Measurements from ENCODE around the gene ANXA4. TPM values are rescaled to one million over a fixed set of nuclear protein-coding genes. Genes with fewer than 3 reads are reported as not detected.
A peak's percentile ranks its signal among the peaks of the same experiment; 100 is the strongest.

ANXA4 gene
- total RNA-seq, 4 donors from 2014 or later = 72.0 to 101 (median 82.5) TPM

DNA sequence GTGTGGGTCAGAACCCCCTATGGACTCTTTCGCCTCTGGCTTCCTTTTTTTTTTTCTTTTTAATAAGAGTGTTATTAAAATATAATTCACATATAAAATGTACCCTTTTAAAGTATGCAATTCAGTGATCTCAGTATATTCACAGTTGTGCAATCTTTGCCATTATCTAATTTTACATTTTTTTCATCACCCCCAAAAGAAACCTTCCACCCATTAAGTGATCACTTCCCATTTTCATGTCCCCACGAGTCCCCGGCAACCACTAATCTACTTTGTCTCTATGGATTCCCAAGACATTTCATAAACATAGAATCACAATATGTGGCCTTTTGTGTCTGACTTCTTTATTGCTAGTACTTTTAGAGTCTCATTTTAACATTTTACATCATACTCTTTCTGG lies 38.7 kb upstream of the ANXA4 start:
- Histone ChIP-seq H3K4me3 (replicated peaks in 1 of 3) (no peak overlapping the region), H3K27ac (no peak overlapping the region), H3K9me3 (no peaks in the 10 kb centered on the region), H3K27me3 (no peaks in the 10 kb centered on the region), H3K36me3 (no peaks in the 10 kb centered on the region), H3K4me1 (no peaks in the 10 kb centered on the region)
- no peak for TF ChIP-seq POLR2A (IDR thresholded peaks at IDR 0.05)
- TF ChIP-seq, protein P1, sequence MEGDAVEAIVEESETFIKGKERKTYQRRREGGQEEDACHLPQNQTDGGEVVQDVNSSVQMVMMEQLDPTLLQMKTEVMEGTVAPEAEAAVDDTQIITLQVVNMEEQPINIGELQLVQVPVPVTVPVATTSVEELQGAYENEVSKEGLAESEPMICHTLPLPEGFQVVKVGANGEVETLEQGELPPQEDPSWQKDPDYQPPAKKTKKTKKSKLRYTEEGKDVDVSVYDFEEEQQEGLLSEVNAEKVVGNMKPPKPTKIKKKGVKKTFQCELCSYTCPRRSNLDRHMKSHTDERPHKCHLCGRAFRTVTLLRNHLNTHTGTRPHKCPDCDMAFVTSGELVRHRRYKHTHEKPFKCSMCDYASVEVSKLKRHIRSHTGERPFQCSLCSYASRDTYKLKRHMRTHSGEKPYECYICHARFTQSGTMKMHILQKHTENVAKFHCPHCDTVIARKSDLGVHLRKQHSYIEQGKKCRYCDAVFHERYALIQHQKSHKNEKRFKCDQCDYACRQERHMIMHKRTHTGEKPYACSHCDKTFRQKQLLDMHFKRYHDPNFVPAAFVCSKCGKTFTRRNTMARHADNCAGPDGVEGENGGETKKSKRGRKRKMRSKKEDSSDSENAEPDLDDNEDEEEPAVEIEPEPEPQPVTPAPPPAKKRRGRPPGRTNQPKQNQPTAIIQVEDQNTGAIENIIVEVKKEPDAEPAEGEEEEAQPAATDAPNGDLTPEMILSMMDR (IDR thresholded peaks at IDR 0.05) = no peak
- 76 to 88% methylated on average over 3 of the region's 3 CpGs for WGBS, 2 donors
- no peak for DNase-seq
- intact Hi-C loops (cut with DNase I) = no loop called here

DNA sequence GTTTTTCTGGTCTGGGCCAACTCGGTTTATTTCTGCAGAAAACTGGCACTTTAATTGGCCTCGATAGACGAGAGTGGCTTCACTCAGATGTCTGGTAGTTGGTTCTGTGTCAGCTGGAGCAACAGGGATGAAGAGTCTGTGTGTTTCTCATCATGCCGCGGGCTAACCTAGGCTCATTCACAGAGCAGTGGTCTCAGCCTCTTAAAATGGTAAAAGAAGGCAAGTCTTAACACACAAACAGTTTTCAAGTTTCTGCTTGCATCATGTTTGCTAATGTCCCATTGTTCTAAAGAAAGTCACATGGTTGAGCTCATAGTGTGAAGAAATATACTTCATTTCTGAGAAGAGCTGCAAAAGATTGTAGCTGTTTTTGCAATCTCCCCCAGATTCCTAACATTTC lies 37.5 kb upstream of the ANXA4 start:
- DNase-seq = no peak
- no peaks in the 10 kb centered on the region for H3K36me3 ChIP-seq
- WGBS, 2 donors = 90% methylated on average over 5 of the region's 5 CpGs
- H3K27me3 ChIP-seq = no peaks in the 10 kb centered on the region
- H3K4me3 ChIP-seq (replicated peaks in 1 of 3) = no peak overlapping the region
- H3K4me1 ChIP-seq = peaks cover 3 to 6% of the 10 kb centered on the region in 2 donors
- H3K27ac ChIP-seq = no peak overlapping the region
- no peaks in the 10 kb centered on the region for H3K9me3 ChIP-seq
- intact Hi-C loops (cut with DNase I) = no loop called here
- TF ChIP-seq POLR2A (IDR thresholded peaks at IDR 0.05) = no peak
- TF ChIP-seq, protein P1 (IDR thresholded peaks at IDR 0.05) = no peak

DNA sequence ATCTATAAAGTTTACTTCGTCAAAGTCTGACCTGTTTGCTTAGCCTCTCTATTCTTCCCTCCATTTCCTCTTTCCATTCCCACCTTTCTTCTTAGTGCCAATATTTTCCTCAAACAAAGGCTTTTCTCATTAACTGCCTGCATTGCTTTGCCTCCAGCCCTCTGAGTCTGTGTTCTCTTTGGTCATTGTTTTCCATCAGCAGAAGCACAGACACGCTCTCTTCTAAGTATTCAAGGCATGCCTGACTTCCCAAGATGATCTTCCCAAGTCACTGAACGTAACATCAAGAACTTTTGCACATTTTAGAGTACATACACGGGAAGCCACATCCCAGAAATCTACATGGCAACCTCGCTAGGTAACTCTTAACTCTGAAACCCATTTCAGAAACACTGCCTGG lies 32.6 kb upstream of the ANXA4 start:
- WGBS, 2 donors = 32 to 41% methylated on average over 5 of the region's 5 CpGs
- peak in 1 of 2 donors; percentile 36 for TF ChIP-seq POLR2A (IDR thresholded peaks at IDR 0.05)
- TF ChIP-seq, protein P1 (IDR thresholded peaks at IDR 0.05) = no peak
- peaks cover 3 to 6% of the 10 kb centered on the region in 2 donors for H3K4me1 ChIP-seq

DNA sequence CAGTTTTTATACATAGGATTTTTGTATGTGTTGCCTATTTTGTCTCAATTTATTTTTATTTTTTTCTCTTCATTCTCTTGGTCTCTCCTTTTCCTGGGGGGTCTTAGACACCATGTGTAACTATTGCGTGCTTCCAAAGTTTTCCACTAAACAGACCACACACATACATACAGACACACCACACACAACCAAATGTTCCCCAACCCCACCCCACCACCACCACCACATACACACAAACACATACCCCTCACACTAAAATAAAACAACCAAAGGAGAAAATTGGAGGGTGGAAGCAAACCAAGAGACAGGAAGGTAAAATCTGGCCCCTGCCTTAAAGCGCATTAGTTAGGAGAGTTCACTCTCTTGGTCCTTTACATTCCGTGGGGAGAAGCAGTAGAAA lies 30.0 kb upstream of the ANXA4 start:
- intact Hi-C loops (cut with DNase I) = loop anchor here (5.0 to 10.0 kb wide), 4 partner anchors 67 to 697 kb away; partner anchors contain the start of genes AAK1, ANTXR1 and GFPT1
- DNase-seq = no peak
- no peaks in the 10 kb centered on the region for H3K36me3 ChIP-seq
- H3K27ac ChIP-seq = no peak overlapping the region
- H3K4me3 ChIP-seq (replicated peaks in 1 of 3) = no peak overlapping the region
- no peak for TF ChIP-seq POLR2A (IDR thresholded peaks at IDR 0.05)
- TF ChIP-seq, protein P1 (IDR thresholded peaks at IDR 0.05) = no peak
- H3K9me3 ChIP-seq = no peaks in the 10 kb centered on the region
- no peaks in the 10 kb centered on the region for H3K27me3 ChIP-seq
- 93 to 96% methylated on average over 3 of the region's 3 CpGs for WGBS, 2 donors
- H3K4me1 ChIP-seq = peaks cover 3 to 11% of the 10 kb centered on the region in 2 donors

More for the DNA sequence above, 32.6 kb upstream of the ANXA4 start:
- H3K36me3 ChIP-seq = no peaks in the 10 kb centered on the region
- no peak overlapping the region for H3K4me3 ChIP-seq (replicated peaks in 1 of 3)
- DNase-seq = peak in 1 of 2 donors; percentile 16
- H3K27ac ChIP-seq = peak overlapping the region; percentile 37 to 51 (median 39)
- H3K27me3 ChIP-seq = no peaks in the 10 kb centered on the region
- intact Hi-C loops (cut with DNase I) = no loop called here
- no peaks in the 10 kb centered on the region for H3K9me3 ChIP-seq

DNA sequence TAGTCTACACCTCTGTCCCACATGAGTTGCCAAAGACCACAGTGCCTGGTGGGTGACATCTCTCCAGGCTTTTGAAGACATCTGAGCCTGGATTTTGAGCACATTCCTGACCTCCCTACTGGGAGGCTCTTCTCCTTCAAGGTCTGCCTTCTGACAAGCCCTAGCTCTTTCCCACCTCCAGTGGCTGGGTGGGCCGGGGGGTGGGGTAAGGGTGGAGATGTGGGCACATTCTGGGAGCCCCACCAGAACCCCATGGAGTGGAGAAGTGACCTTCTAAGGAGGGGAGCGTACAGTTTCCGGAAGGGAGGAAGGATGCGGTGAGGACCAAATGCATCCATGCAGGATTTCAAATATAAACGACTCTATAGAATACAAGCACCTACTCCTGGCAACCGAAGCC lies 27.9 kb upstream of the ANXA4 start:
- no peaks in the 10 kb centered on the region for H3K36me3 ChIP-seq
- no peak overlapping the region for H3K4me3 ChIP-seq (replicated peaks in 1 of 3)
- TF ChIP-seq, protein P1 (IDR thresholded peaks at IDR 0.05) = no peak
- TF ChIP-seq POLR2A (IDR thresholded peaks at IDR 0.05) = no peak
- WGBS, 2 donors = 89 to 96% methylated on average over 6 of the region's 6 CpGs
- H3K27me3 ChIP-seq = no peaks in the 10 kb centered on the region
- H3K4me1 ChIP-seq = peaks cover 2 to 9% of the 10 kb centered on the region in 2 donors
- H3K27ac ChIP-seq = no peak overlapping the region
- no peak for DNase-seq
- no peaks in the 10 kb centered on the region for H3K9me3 ChIP-seq
- intact Hi-C loops (cut with DNase I) = loop anchor here (5.0 to 10.0 kb wide), 4 partner anchors 69 to 699 kb away; partner anchors contain the start of genes AAK1, ANTXR1 and GFPT1

All from thyroid gland (tissue), 4 donors.